ENCODE measurements around the gene ZNF91.
"Not testable (repeated sequence)": the region's sequence is repeated elsewhere in the genome, so short reads cannot be mapped to it uniquely, and the experiment has no call there.

The ZNF91 gene

GRCh38 chr19:23394511-23394910 lies 760 bp downstream of the ZNF91 start:
- no peak for DNase-seq

DNA sequence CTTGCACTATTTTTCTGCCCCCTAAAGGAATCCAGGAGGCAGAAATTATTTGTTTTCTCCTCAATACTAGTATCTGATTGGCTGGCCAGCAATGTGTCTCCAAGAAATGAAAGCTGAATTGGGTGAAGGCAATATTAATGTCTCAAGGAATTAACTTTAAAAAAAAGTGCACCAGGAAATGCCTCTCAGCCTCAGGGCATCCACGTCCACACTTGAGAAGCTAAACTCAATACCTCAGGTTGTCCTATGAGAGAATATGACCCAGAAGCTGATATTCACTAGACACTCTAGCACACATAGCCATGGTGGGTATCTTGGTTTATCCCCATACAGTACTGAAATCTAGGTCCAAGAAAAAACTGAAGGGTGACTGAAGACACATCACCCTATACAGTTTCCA lies 2.1 kb downstream of the ZNF91 start:
- DNase-seq, result no peak

DNA sequence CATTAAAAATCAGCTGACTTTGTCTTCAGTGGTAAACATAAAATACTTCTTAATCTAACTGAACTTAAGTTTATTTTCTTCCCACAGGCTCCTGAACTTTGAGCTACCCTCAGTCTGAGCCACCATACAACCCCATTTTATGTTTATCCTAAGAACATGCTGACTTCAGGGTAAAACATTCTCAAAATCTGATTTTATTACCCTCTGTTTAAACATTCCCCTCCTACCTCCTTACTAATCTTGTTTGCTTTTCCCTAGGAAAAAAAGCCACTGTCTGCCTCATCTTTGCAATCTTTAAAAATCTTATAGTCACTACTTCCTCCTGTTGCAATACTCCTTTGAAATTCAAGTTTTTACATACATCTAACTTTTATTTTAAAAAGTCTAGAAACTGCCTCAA lies 4.0 kb downstream of the ZNF91 start:
- DNase-seq, result no peak

DNA sequence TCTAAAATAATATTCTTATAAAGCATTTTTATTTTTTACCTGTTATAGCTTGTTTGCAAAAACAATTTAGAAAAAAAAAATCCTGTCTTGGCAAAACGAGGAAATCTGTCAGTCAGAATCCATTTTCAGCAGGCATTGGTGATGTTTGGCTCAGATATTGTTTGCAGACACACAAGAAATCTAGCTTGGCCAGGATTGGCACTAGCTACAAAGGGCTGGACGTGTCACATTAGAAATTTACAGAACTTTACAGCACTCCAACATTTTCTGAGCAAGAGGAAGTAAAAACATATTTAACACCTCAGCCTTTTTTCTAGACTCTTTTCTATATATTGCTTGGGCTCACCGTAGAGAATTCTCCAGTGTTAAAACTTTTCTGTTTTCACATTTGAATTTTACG lies 9.9 kb downstream of the ZNF91 start:
- DNase-seq, result no peak

DNA sequence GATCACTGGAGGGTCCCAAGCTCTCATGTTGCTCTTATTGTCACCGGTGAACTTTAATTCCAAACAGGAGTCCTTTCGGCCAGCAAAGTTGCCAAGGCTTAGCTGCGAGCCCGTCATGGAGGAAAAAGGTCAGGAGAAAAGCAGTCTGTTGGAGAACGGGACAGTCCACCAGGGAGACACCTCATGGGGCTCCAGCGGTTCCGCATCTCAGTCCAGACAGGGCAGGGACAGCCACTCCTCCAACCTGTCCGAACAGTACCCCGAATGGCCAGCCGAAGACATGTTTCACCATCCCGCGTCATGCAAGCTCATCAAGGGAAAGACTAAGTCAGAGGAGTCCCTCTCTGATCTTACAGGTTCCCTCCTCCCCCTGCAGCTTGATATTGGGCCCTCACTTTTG lies 10.4 kb downstream of the ZNF91 start:
- no peak for DNase-seq

DNA sequence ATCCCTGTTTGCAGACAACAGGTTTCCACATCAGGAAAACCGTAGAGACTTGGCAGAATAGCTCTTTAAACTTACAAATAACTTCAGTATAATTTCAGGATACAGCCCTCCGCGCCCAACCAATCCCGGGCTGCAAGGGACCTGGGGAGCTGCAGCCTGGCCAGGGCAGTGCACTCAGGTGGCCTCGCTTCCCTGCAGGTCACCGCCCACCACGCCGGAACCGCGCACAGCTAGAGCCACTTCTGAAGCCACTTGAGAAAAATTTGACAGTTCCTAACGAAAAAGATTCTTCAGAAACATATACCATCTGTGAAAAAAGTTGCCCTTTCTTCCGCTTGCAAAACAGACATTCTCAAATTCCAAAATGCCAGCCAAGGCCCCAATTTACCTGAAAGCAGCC lies 11.1 kb downstream of the ZNF91 start:
- no peak for DNase-seq

DNA sequence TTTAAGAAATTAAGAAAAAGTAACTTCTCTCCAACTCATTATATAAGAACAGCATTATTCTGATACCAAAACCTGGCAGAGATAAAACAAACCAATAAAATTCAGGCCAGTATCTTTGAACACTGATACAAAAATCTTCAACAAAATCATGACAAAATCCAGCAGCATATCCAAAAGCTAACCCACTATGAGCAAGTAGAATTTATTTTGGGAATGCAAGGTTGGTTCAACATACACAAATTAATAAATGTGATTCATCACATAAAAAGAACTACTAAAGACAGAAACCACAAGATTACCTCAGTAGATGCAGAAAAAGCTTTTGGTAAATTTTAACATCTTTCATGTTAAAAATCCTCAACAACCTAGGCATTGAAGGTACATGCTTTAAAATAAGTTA lies 12.3 kb downstream of the ZNF91 start:
- DNase-seq, result no peak

GRCh38 chr19:23381114-23381513 lies 14.2 kb downstream of the ZNF91 start:
- DNase-seq, result no peak

- not testable (repeated sequence) for DNase-seq
These were observed 15.6 kb downstream of the ZNF91 start for GRCh38 chr19:23379671-23380070.

- no peak for DNase-seq
These were observed 16.3 kb downstream of the ZNF91 start for GRCh38 chr19:23378948-23379347.

DNA sequence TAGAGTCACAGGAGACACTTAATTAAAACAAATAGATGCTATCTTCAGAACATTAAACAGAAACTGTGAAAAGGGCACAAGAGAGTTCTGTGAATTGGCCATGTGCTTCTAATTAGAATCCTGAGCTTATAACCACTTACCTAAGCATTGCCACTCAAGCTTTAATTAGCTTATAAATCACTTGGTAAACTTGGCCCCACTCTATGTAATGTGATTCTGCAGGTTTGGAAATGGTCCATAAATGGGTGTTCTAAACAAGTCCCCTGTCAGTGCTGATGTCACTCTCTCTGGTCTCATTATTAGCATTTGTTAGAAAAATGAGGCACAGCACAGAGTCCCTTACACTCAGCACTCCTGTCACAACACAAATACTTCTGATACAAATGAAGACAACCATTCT lies 18.0 kb downstream of the ZNF91 start:
- no peak for DNase-seq

- no peak for DNase-seq
These were observed 28.8 kb downstream of the ZNF91 start for GRCh38 chr19:23366437-23366836.

- DNase-seq, result not testable (repeated sequence)
These were observed 29.2 kb downstream of the ZNF91 start for GRCh38 chr19:23366031-23366430.

GRCh38 chr19:23365222-23365621 lies 30.0 kb downstream of the ZNF91 start:
- DNase-seq, result no peak

DNA sequence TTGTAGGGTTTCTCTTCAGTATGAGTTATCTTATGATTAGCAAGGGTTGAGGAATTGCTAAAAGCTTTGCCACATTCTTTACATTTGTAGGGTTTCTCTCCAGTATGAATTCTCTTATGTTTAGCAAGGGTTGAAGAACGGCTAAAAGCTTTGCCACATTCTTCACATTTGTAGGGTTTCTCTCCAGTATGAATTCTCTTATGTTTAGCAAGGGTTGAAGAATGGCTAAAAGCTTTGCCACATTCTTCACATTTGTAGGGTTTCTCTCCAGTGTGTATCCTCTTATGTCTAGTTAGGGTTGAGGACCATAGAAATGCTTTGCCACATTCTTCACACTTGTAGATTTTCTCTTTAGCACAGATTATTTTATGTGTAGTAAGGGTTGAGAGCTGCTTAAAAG lies 33.4 kb downstream of the ZNF91 start:
- not testable (repeated sequence) for DNase-seq

- DNase-seq, result no peak
These were observed 43.5 kb downstream of the ZNF91 start for GRCh38 chr19:23351806-23352205.

- DNase-seq, result no peak
These were observed 48.6 kb downstream of the ZNF91 start for GRCh38 chr19:23346696-23347095.

DNA sequence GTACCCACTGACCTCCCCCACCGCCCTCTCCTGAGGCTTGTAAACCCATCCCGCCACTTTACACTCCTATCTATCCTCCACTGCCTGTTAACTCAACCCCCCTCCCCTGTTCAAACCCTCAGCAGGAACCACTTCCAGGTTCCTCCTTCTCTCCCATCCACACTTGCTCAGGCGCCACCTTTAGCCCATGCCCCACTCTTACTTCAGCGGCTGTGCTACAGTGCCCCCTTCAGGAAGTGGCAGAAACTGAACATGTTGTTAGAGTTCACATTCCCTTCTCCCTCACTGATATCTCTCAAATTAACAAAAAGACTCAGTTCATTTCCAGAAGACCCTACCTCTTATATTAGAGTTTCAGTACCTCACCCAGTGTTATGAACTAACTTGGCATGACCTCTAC lies 49.4 kb downstream of the ZNF91 start:
- no peak for DNase-seq

DNA sequence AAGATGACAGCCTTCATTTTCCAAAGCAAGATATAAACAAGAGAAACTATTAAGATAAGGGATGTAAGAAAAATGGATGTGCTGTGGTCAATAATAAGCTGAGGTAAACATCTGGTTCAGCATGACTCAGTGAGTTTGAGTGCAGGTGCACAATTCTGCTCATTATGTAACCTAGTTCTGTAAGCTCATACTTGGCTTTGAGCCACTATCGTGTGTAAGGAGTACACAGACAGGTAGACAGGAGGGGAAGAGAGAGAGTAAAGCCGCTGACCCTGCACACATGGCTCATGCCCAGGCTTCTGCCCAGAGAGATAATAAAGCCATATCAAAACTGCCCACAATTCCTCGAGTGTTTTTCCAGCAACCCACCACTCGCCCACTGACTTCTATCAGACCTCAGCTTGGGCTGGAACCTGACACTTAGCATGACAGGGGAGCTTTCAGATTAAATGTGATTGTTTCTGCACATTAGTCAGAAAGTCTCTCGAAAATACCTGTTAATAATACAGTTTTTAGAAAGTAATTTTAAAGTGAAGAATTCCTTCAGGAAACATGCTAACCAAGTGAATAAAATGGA lies 51.7 kb downstream of the ZNF91 start:
- no peak for DNase-seq

GRCh38 chr19:23328211-23328610 lies 67.1 kb downstream of the ZNF91 start:
- no peak for DNase-seq

DNA sequence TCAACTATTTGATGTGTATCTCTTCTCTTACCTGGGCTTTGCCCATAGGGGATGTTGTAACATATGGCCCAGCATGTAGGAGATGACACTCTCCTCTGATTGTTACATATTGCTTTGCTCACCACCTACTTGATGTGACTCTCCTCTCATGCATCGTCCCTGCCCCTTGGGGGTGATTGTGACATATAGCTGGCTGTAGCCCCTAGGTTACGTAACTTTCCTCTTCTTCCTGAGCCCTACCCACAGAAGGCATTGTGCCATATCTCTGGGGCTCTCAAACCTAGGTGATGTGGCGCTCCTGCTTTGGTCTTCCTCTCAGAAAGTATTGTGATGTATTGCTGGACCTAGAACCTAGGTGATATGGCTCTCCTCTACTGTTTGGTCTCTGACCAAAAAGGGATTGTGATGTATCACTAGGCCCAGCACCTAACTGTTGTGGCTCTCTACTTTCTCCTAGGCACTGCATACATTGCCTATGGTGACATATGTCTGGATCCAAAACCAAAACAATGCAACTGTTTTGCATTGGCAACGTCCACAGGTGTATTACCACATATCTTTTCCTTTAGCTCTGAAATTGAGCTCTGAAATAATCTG lies 73.2 kb downstream of the ZNF91 start:
- DNase-seq, result no peak

- not testable (repeated sequence) for DNase-seq
These were observed 73.9 kb downstream of the ZNF91 start for GRCh38 chr19:23321403-23321802.

DNA sequence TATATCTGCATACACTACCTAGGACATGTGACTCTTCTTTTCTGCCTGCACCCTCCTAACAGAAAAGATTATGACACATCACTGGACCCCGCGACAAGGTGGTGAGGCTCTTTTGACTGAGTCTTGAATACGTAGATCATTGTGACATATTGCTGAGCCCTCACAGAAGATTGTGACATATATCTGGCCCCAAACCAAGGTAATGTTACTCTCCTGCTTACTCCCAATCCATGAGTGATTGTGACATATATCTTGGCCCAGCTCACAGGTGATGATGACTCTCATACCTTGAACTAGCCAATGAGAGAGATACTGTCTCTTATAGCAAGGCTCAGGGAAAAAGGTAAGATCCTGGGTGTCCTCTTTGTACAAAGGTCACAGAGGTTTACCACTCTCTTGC lies 75.7 kb downstream of the ZNF91 start:
- DNase-seq, result not testable (repeated sequence)

GRCh38 chr19:23318941-23319340 lies 76.3 kb downstream of the ZNF91 start:
- DNase-seq, result not testable (repeated sequence)

GRCh38 chr19:23318143-23318542 lies 77.1 kb downstream of the ZNF91 start:
- no peak for DNase-seq

Measured in DMS153 (cell line).